HG02623 (cell line): ENCODE data around the gene SHISA9.

Experiments
- ATAC-seq: cut with Tn5 transposase; IDR thresholded peaks from one replicate; pipeline ENCODE4 v1.9.1; 2021; ENCODE audit warnings: moderate library complexity; ENCODE audit not compliant: unreplicated experiment

The SHISA9 gene

GRCh38 chr16:13155780-13156179 lies 254.4 kb downstream of the SHISA9 start:
- no peak for ATAC-seq

DNA sequence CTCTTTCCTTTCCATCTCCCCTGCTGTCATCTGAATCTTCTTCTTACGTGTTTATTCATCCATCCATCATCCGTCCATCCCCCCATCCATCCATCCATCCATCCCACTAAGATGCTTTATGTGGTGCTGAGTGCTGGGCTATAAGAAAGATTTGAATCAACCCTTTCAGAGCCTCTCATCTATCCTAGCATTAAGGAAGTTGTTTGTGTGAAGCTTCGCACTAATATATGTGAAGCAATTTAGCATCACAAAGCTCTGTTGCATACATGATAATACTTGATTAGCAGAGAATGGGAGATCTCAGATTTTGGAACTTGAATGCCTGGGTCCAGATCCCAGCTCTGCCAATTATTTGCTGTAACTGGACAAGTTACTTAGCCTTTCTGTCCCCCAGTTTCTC lies 255.7 kb downstream of the SHISA9 start:
- no peak for ATAC-seq

DNA sequence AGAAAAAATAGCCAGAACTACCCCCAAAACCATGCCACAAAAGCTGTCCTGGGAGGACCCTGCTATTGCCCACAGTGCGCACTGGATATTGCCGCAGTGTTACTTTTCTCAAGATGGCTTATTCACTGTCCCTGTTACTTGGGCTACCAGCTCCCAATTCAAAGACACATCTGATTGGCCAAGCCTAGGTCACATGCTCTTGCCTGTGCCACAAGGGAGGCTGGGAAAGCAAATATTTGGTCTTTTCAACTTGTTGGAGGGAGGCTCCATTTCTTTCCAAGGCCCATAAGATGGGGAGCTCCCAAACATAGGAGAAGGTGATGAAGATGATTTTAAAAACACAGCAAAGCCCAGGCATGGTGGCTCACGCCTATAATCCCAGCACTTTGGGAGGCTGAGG lies 257.0 kb downstream of the SHISA9 start:
- no peak for ATAC-seq

- no peak for ATAC-seq
Observed at GRCh38 chr16:13165024-13165423, 263.6 kb downstream of the SHISA9 start.

- ATAC-seq: no peak
Observed at GRCh38 chr16:13168091-13168572, 266.7 kb downstream of the SHISA9 start.

DNA sequence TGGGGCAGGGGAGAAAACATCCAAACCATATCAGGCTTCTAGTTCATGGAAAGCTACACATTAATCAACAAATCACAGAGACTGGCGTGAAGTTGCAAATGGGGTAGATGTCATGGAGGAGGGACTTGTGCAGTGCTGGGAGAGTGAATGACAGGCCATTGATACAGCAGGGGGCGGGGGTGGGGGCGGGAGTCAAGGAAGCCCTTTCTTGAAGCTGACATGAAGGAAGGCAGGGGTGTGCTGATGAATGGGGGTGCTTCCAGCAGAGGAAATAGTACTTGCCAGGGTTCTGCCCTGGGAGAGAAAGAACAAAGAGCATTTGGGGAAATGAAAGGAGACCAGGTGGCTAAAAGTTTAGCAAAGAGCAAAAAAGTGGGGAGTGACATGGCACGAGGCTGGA lies 269.9 kb downstream of the SHISA9 start:
- no peak for ATAC-seq

GRCh38 chr16:13176711-13177110 lies 275.3 kb downstream of the SHISA9 start:
- ATAC-seq: no peak

- no peak for ATAC-seq
Observed at GRCh38 chr16:13178318-13178717, 276.9 kb downstream of the SHISA9 start.

GRCh38 chr16:13181432-13181831 lies 280.0 kb downstream of the SHISA9 start:
- ATAC-seq: no peak

GRCh38 chr16:13186813-13187212 lies 285.4 kb downstream of the SHISA9 start:
- no peak for ATAC-seq

- no peak for ATAC-seq
Observed at GRCh38 chr16:13189250-13189649, 287.9 kb downstream of the SHISA9 start.

- no peak for ATAC-seq
Observed at GRCh38 chr16:13193721-13194120, 292.3 kb downstream of the SHISA9 start.

DNA sequence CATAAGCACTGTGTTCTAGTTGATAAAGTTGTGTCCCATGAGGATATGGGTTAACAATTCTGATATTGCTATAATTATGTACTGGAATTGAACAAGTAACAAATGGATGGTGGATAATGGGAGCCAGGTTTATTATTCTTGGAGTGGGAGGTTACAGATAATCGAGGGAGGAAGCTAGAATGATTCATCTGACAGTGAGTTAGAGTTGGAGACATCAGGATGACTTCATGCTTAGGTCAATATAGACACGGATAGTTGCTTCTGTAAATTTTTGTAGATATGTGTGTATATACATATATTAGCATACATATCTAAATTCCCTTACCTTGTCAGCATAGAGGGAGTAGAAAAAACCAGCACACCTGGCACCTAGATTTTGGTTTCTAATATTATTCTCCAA lies 293.4 kb downstream of the SHISA9 start:
- no peak for ATAC-seq

- no peak for ATAC-seq
Observed at GRCh38 chr16:13203725-13204124, 302.3 kb downstream of the SHISA9 start.

GRCh38 chr16:13205352-13205751 lies 304.0 kb downstream of the SHISA9 start:
- no peak for ATAC-seq

DNA sequence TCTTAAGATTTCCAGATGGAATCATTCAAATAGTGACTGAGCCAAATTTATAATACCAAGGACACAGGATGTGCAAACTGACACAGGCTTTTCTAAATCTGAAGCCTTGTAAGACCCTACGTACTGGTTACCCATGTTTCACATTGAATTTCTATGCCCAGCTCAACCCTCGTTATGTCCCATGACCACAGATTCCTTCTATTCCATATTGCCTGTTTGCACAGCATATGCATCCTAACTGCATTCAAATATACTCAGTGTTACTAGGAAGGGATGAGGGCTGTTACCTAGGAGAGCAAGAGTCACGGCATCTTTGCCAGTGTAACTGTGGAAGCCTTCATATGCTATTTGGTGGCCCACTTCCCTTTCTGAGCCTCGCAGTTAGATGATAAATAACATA lies 305.2 kb downstream of the SHISA9 start:
- ATAC-seq: no peak

GRCh38 chr16:13207151-13207550 lies 305.8 kb downstream of the SHISA9 start:
- no peak for ATAC-seq

- ATAC-seq: no peak
Observed at GRCh38 chr16:13223666-13224065, 322.3 kb downstream of the SHISA9 start.

DNA sequence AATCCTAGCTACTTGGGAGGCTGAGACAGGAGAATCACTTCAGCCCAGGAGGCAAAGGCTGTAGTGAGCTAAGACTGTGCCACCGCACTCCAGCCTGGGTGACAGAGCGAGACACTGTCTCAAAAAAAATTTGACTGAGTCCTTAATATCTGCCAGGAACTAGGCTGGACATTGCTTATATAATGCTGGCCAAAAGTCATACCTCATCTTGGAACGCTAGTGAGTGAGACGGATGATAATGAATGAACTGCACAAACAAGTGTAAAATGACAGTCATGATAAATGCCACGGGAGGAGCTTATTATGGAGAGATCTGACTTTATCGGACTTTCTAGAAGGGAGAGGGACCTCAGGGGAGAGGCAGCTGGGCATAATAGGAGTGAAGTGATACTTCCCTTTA lies 327.6 kb downstream of the SHISA9 start:
- no peak for ATAC-seq

- no peak for ATAC-seq
Observed at GRCh38 chr16:13231365-13231764, 330.0 kb downstream of the SHISA9 start.

DNA sequence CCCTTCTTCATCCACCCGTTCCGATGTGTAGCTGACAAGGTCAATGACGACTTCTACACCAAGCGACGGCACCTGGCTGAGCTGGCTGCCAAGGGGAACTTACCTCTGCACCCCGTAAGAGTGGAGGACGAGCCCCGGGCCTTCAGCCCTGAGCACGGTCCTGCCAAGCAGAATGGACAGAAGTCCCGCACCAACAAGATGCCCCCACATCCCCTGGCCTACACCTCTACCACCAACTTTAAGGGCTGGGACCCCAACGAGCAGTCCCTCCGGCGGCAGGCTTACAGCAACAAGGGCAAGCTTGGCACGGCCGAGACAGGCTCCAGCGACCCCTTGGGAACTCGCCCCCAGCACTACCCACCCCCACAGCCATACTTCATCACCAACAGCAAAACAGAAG lies 333.6 kb downstream of the SHISA9 start:
- no peak for ATAC-seq

- ATAC-seq: no peak
Observed at GRCh38 chr16:13236308-13236707, 334.9 kb downstream of the SHISA9 start.

DNA sequence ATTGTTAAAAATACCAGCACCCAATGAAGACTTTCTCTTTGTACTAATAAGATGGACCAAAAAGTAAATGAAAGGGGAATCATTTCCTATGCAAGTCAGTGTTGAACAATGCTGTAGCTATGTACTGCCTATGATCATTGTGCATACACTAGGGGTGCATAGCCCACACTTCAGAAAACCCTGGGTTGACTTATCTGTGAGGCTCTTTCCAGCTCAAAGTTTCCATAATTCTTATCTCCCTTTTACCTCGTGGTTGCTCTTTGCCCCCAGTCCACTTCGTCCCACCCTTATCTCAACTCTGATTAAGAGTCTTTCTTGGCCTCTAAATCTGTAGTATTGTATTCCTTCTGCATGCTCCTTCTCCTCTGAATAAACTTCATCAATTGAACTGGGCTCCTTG lies 336.8 kb downstream of the SHISA9 start:
- ATAC-seq: no peak

DNA sequence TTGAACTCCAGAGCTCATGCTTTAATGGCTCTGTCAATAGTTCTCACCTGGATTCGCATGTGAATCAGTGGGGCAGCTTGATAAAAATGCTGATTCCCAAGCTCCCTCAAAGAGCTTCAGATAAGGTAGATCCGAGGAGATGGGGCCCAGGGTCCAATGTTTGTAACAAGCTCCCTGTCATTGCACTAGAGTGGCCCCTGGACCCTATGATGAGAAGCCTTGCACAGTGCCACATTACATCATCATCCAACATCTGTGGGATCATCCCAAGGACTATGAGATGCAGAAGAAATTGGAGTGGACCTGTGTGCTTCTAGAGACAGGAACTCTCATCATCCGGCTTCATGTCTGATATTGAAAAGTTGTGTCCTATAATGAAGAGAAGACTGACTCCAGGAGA lies 340.8 kb downstream of the SHISA9 start:
- ATAC-seq: no peak
